Neural progenitor cell (in vitro differentiated cells): ENCODE data around the gene FGD2. TPM values are rescaled to one million over a fixed set of nuclear protein-coding genes. Genes with fewer than 3 reads are reported as not detected.

ENCODE experiments used
- DNase-seq: peaks from one replicate; pipeline ENCODE4 v3.0.0-alpha.2; 2016; ENCODE audit warnings: low spot score
- H2AFZ ChIP-seq: fragments of 200-600 bp; sonication (generic); replicated peaks from 2 replicates; pipeline ENCODE4 v1.6.1; 2016; ENCODE audit warnings: antibody characterized with exemption
- H3F3A ChIP-seq: fragments of 200-600 bp; sonication (generic); 2 replicates; pipeline ENCODE4 v1.6.1; 2016; ENCODE audit warnings: antibody characterized with exemption, low read depth
- H3K27ac ChIP-seq: fragments of 200-600 bp; sonication (generic); 2 replicates; pipeline ENCODE4 v1.5.1; 2016; ENCODE audit warnings: mild to moderate bottlenecking
- H3K27me3 ChIP-seq: fragments of 200-600 bp; sonication (generic); 2 replicates; pipeline ENCODE4 v1.6.1; 2016; ENCODE audit warnings: mild to moderate bottlenecking, moderate library complexity
- H3K36me3 ChIP-seq: fragments of 200-600 bp; sonication (generic); 2 replicates; pipeline ENCODE4 v1.5.1; 2016
- H3K4me1 ChIP-seq: fragments of 200-600 bp; sonication (generic); 2 replicates; pipeline ENCODE4 v1.6.1; 2016; ENCODE audit warnings: mixed run types
- H3K4me2 ChIP-seq: fragments of 200-600 bp; sonication (generic); 2 replicates; pipeline ENCODE4 v1.6.1; 2016
- H3K4me3 ChIP-seq: fragments of 200-600 bp; sonication (generic); 2 replicates; pipeline ENCODE4 v1.5.1; 2016
- H3K79me2 ChIP-seq: fragments of 200-600 bp; sonication (generic); 2 replicates; pipeline ENCODE4 v1.6.1; 2016; ENCODE audit warnings: low read depth
- H3K9ac ChIP-seq: fragments of 200-600 bp; sonication (generic); 2 replicates; pipeline ENCODE4 v1.6.1; 2016
- H3K9me3 ChIP-seq: fragments of 200-600 bp; sonication (generic); 2 replicates; pipeline ENCODE4 v1.5.1; 2016; ENCODE audit warnings: low read depth
- H4K20me1 ChIP-seq: fragments of 200-600 bp; sonication (generic); 2 replicates; pipeline ENCODE4 v1.6.1; 2016; ENCODE audit warnings: low read depth
- H3K27ac Mint-ChIP-seq: 3 replicates; pipeline ENCODE4 v1.8.0; 2021; ENCODE audit warnings: mixed read lengths
- H3K27me3 Mint-ChIP-seq: 2 replicates; pipeline ENCODE4 v1.8.0; 2022; ENCODE audit warnings: low read depth, mild to moderate bottlenecking, inconsistent platforms, moderate library complexity, mixed read lengths; ENCODE audit not compliant: insufficient read depth
- H3K36me3 Mint-ChIP-seq: 3 replicates; pipeline ENCODE4 v1.8.0; 2021; ENCODE audit warnings: mixed read lengths
- H3K4me1 Mint-ChIP-seq: 3 replicates; pipeline ENCODE4 v1.8.0; 2021; ENCODE audit warnings: mixed read lengths
- H3K4me3 Mint-ChIP-seq: 3 replicates; pipeline ENCODE4 v1.8.0; 2021; ENCODE audit warnings: mild to moderate bottlenecking, moderate library complexity, mixed read lengths
- H3K9me3 Mint-ChIP-seq: 3 replicates; pipeline ENCODE4 v1.8.0; 2020; ENCODE audit warnings: mixed read lengths
- CTCF ChIP-seq: fragments of 200-600 bp; sonication (generic); IDR thresholded peaks from 2 replicates; pipeline ENCODE4 v1.5.1; 2017; ENCODE audit warnings: antibody characterized with exemption, mild to moderate bottlenecking
- EZH2 ChIP-seq: fragments of 200-600 bp; sonication (generic); IDR thresholded peaks from 2 replicates; pipeline ENCODE4 v1.6.1; 2017; ENCODE audit warnings: antibody characterized with exemption, mild to moderate bottlenecking, moderate library complexity
- EZH2phosphoT487 ChIP-seq: fragments of 200-600 bp; sonication (generic); IDR thresholded peaks from 2 replicates; pipeline ENCODE4 v1.6.1; 2017; ENCODE audit warnings: antibody characterized with exemption
- total RNA-seq: library from RNA; depleted of rRNA; stranded (reverse); fragments of >200 nt; gene quantifications from 2 replicates; pipeline ENCODE4 v1.2.3, GENCODE V29; 2015; ENCODE audit warnings: low replicate concordance

Gene FGD2
- total RNA-seq, 1 donor from 2014 or later, result 0.06 TPM

GRCh38 chr6:36980876-36981619, 24.4 kb upstream of the FGD2 start:
- Histone ChIP-seq H3K9me3 (no peaks in the 10 kb centered on the region), H3K4me2 (peak overlapping the region; percentile 31), H3K27me3 (no peaks in the 10 kb centered on the region), H4K20me1 (peaks cover 73% of the 10 kb centered on the region), H3K79me2 (peaks cover 76% of the 10 kb centered on the region), H3K4me3 (no peak overlapping the region), H3K9ac (peak overlapping the region; percentile 27), H3K36me3 (no peaks in the 10 kb centered on the region), H2AFZ (no peak overlapping the region), H3F3A (no peaks in the 10 kb centered on the region), H3K27ac (no peak overlapping the region), H3K4me1 (peaks cover 17% of the 10 kb centered on the region)
- Mint-ChIP-seq H3K36me3 (peaks cover 9% of the 10 kb centered on the region), H3K9me3 (no peaks in the 10 kb centered on the region), H3K4me3 (no peak overlapping the region), H3K27ac (no peak overlapping the region), H3K27me3 (no peaks in the 10 kb centered on the region), H3K4me1 (peaks cover 15% of the 10 kb centered on the region)
- TF ChIP-seq EZH2 (no peak), EZH2phosphoT487 (no peak), CTCF (peak; percentile 33)
- peak; percentile 57 for DNase-seq

GRCh38 chr6:36983538-36983937, 21.9 kb upstream of the FGD2 start:
- Histone ChIP-seq H2AFZ (no peak overlapping the region), H3K79me2 (peaks cover 82% of the 10 kb centered on the region), H3K27me3 (no peaks in the 10 kb centered on the region), H3K36me3 (no peaks in the 10 kb centered on the region), H3F3A (no peaks in the 10 kb centered on the region), H4K20me1 (peaks cover 66% of the 10 kb centered on the region), H3K27ac (no peak overlapping the region), H3K9me3 (no peaks in the 10 kb centered on the region), H3K4me2 (peak overlapping the region; percentile 83), H3K4me1 (peaks cover 23% of the 10 kb centered on the region), H3K9ac (no peak overlapping the region), H3K4me3 (no peak overlapping the region)
- no peaks in the 10 kb centered on the region for H3K27me3 Mint-ChIP-seq
- no peaks in the 10 kb centered on the region for H3K9me3 Mint-ChIP-seq
- no peak overlapping the region for H3K27ac Mint-ChIP-seq
- TF ChIP-seq EZH2phosphoT487 (no peak), CTCF (no peak), EZH2 (no peak)
- DNase-seq, result no peak
- peaks cover 26% of the 10 kb centered on the region for H3K4me1 Mint-ChIP-seq
- no peak overlapping the region for H3K4me3 Mint-ChIP-seq
- no peaks in the 10 kb centered on the region for H3K36me3 Mint-ChIP-seq

DNA sequence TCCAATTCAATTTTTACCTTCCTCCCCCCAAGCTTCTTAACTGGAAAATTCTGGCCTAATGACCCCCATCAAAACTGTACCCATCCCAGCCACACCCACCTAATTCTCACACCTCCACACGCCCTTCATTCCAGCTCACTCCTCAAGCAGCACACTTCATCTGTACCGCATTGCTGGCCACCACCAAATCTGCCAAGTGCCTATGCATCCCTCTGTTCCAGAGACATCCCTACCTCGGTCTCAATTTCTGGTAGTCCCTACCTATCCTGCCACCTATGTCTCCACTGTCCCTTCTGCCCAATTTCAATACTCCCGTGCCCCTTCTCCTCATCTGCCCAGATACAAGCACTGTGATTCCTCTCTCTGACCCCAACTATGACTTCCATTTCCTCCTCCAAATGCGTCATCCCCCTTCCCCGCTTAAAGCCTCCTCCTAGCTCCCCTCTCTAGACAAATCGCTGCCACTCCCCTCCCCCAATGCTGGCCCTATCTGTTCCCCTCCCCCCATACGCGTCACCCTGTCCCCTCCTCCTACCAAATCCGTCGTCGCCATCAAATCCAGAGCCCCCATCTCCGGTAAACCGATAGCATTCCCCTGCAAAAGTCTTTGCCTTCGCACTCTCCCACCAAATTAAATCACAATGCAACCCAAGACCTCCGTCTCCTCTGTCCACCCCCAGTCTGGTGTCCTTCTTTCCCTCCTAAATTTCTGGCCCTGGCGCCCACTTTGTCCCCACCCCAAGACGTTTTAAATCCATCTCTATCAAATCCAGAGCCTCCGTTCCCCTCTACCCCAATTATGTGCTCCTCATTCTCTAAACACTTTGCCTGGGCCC, 20.7 kb upstream of the FGD2 start:
- Mint-ChIP-seq H3K27ac (no peak overlapping the region), H3K27me3 (peaks cover 2% of the 10 kb centered on the region), H3K4me1 (peaks cover 26% of the 10 kb centered on the region), H3K4me3 (no peak overlapping the region), H3K9me3 (no peaks in the 10 kb centered on the region), H3K36me3 (no peaks in the 10 kb centered on the region)
- DNase-seq, result peak; percentile 84
- Histone ChIP-seq H3K9ac (peak overlapping the region; percentile 93), H3K27me3 (no peaks in the 10 kb centered on the region), H3K79me2 (peaks cover 70% of the 10 kb centered on the region), H3K27ac (peak overlapping the region; percentile 51), H3K9me3 (no peaks in the 10 kb centered on the region), H3K4me2 (peak overlapping the region; percentile 83), H2AFZ (peak overlapping the region; percentile 3), H4K20me1 (peaks cover 56% of the 10 kb centered on the region), H3F3A (no peaks in the 10 kb centered on the region), H3K36me3 (no peaks in the 10 kb centered on the region), H3K4me3 (peak overlapping the region; percentile 98), H3K4me1 (peaks cover 23% of the 10 kb centered on the region)
- TF ChIP-seq EZH2phosphoT487 (no peak), CTCF (no peak), EZH2 (no peak)
